ENCODE measurements around the gene CDT1.
A peak's percentile ranks its signal among the peaks of the same experiment; 100 is the strongest.

CDT1 gene

DNA sequence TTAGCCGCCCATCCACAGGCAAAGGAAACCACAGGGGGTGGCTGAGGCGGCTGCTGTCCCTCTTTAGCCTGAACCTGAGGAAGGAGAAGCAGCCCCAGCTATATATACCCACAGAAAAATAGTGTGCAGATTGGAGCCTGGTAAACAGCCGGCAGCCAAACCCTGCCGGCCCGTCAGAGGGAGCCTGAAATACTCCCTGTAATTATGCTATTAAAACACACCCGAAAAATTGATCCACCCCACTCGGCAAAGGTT lies 25.4 kb upstream of the CDT1 start:
- Histone ChIP-seq H3K4me3 (IDR thresholded peaks at IDR 0.05; ENCODE audit: insufficient read depth, low read depth, low read length) (no peak overlapping the region), H3K79me2 (ENCODE audit: insufficient read depth, low read depth) (peaks cover 100% of the 10 kb centered on the region), H4K20me1 (ENCODE audit: insufficient read depth) (peaks cover 43% of the 10 kb centered on the region), H3K27ac (no peak overlapping the region), H3K4me1 (ENCODE audit: low read depth, poor library complexity, severe bottlenecking) (peaks cover 30% of the 10 kb centered on the region), H3K36me3 (ENCODE audit: insufficient read depth) (no peaks in the 10 kb centered on the region), H3K27me3 (ENCODE audit: insufficient read depth, low read depth) (no peaks in the 10 kb centered on the region), H3K9ac (no peak overlapping the region), H2AFZ (ENCODE audit: low read depth) (no peak overlapping the region), H3K4me2 (no peak overlapping the region)
- TF ChIP-seq, protein P1, sequence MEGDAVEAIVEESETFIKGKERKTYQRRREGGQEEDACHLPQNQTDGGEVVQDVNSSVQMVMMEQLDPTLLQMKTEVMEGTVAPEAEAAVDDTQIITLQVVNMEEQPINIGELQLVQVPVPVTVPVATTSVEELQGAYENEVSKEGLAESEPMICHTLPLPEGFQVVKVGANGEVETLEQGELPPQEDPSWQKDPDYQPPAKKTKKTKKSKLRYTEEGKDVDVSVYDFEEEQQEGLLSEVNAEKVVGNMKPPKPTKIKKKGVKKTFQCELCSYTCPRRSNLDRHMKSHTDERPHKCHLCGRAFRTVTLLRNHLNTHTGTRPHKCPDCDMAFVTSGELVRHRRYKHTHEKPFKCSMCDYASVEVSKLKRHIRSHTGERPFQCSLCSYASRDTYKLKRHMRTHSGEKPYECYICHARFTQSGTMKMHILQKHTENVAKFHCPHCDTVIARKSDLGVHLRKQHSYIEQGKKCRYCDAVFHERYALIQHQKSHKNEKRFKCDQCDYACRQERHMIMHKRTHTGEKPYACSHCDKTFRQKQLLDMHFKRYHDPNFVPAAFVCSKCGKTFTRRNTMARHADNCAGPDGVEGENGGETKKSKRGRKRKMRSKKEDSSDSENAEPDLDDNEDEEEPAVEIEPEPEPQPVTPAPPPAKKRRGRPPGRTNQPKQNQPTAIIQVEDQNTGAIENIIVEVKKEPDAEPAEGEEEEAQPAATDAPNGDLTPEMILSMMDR (conservative IDR thresholded peaks at IDR 0.05; ENCODE audit: low read depth, low read length) = no peak

DNA sequence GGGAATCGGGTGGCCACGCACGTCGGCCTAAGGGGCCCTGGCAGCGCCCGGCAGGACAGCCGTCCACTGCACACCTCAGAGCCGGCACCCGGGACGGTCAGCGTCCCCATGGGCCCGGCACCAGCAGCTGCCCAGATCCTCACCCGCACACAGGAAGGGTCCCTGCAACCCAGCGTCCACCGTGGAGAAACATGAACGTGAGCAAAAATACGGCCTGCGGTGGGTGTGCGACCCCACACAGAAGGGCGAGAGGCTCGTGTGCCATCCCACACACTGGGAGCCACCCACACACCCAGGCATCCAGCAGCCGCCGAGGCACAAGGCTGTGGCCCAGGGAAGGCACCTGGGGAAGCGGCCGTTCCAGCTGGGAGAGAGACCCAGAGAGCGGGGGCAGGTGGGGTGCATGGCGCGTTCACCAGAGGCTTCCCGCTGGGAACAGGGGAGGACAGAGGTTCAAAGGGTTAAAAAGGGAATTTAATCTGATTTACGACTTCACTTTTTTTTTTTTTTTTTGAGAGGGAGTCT lies 25.0 kb upstream of the CDT1 start:
- H4K20me1 ChIP-seq (ENCODE audit: insufficient read depth) = peaks cover 41% of the 10 kb centered on the region
- H3K79me2 ChIP-seq (ENCODE audit: insufficient read depth, low read depth) = peaks cover 100% of the 10 kb centered on the region
- TF ChIP-seq, protein P1 (conservative IDR thresholded peaks at IDR 0.05; ENCODE audit: low read depth, low read length) = no peak
- H3K4me1 ChIP-seq (ENCODE audit: low read depth, poor library complexity, severe bottlenecking) = peaks cover 30% of the 10 kb centered on the region
- H3K36me3 ChIP-seq (ENCODE audit: insufficient read depth) = no peaks in the 10 kb centered on the region
- H3K27ac ChIP-seq = no peak overlapping the region
- no peaks in the 10 kb centered on the region for H3K27me3 ChIP-seq (ENCODE audit: insufficient read depth, low read depth)
- no peak overlapping the region for H3K9ac ChIP-seq
- no peak overlapping the region for H3K4me3 ChIP-seq (IDR thresholded peaks at IDR 0.05; ENCODE audit: insufficient read depth, low read depth, low read length)
- H2AFZ ChIP-seq (ENCODE audit: low read depth) = no peak overlapping the region
- no peak overlapping the region for H3K4me2 ChIP-seq

DNA sequence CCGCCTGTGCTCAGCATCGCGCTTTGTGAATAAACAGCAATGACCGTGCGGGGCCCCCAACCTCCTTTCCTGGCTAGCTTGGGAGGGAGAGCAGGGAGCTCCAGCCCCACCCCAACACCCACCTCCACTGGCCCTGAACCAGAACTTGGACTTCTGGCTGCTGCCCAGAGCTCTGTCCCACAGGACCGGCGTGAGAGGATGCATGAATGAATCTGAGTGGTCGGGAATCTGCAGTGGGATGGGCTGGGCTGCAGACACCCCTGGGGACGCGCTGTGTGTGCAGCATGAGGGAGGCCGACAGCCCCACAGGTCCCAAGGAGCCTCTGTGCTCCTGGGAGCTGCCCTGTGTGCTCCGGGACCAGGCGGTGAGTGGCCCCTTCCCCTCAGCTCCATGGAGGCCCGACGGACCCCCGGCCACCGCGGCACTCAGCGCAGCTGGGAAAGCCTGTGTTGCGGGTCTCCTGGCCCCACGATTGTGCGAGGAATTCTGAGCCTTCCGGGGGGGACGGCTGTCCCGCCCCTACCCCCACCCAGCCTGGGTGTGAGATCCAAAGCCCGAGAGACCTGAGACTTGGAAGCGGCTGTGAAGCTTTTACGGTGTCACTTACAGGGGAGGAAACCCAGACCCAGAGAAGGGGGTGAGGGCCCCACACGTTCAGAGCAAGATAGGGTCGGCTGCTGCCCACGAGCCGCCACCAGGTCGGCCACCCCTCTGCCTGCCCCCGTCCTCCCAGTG lies 24.0 kb upstream of the CDT1 start:
- Histone ChIP-seq H3K36me3 (ENCODE audit: insufficient read depth) (no peaks in the 10 kb centered on the region), H3K79me2 (ENCODE audit: insufficient read depth, low read depth) (peaks cover 100% of the 10 kb centered on the region), H3K4me3 (IDR thresholded peaks at IDR 0.05; ENCODE audit: insufficient read depth, low read depth, low read length) (no peak overlapping the region), H2AFZ (ENCODE audit: low read depth) (no peak overlapping the region), H3K9ac (peak overlapping the region; percentile 91; the same call in 1 of the 2 replicates), H4K20me1 (ENCODE audit: insufficient read depth) (peaks cover 33% of the 10 kb centered on the region), H3K27me3 (ENCODE audit: insufficient read depth, low read depth) (no peaks in the 10 kb centered on the region), H3K4me1 (ENCODE audit: low read depth, poor library complexity, severe bottlenecking) (peaks cover 30% of the 10 kb centered on the region), H3K27ac (peak overlapping the region; percentile 98; the same call in 1 of the 2 replicates), H3K4me2 (peak overlapping the region; percentile 99; the same call in 1 of the 2 replicates)
- TF ChIP-seq, protein P1 (conservative IDR thresholded peaks at IDR 0.05; ENCODE audit: low read depth, low read length) = no peak

DNA sequence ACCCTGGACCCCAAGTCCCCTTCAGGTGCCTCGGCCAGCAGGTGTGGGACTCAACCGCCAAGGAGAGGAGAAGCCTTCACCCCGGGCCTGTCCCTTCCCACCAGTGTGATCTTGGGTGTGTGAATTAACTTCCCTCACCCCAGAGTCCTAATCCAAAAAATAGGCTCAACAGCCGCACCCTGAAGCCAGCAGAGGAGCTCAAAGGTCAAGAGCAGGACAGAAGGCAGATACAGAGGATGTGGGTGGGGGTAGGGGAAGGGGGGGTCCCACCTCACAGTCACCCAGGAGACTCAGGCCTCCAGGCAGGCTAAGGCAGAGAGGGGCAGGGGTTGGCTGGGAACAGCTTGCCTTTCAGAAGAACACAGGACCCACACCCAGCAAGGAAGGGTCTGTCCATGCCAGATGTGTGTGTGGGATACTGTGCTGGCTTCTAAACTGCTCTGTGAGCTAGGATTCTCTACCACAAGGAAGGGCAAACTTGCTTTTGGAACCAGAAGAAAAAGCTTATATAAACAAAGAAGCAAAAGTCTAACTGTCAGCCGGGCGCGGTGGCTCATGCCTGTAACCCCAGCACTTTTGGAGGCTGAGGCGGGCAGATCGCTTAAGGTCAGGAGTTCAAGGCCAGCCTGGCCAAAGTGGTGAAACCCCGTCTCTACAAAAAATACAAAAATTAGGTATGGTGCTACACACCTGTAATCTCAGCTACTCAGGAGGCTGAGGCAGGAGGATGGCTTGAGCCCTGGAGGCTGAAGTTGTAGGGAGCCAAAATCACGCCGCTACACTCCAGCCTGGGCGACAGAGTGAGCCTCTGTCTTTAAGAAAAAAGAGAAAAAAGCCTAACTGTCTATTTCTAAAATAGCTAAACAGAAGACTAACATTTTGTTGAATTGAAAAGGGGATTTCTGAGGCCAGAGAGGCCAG lies 23.2 kb upstream of the CDT1 start:
- Histone ChIP-seq H3K27me3 (ENCODE audit: insufficient read depth, low read depth) (no peaks in the 10 kb centered on the region), H4K20me1 (ENCODE audit: insufficient read depth) (peaks cover 24% of the 10 kb centered on the region), H3K4me3 (IDR thresholded peaks at IDR 0.05; ENCODE audit: insufficient read depth, low read depth, low read length) (no peak overlapping the region), H3K36me3 (ENCODE audit: insufficient read depth) (no peaks in the 10 kb centered on the region), H3K79me2 (ENCODE audit: insufficient read depth, low read depth) (peaks cover 94% of the 10 kb centered on the region), H3K4me1 (ENCODE audit: low read depth, poor library complexity, severe bottlenecking) (peaks cover 30% of the 10 kb centered on the region), H2AFZ (ENCODE audit: low read depth) (no peak overlapping the region), H3K9ac (peak overlapping the region; percentile 91; the same call in 1 of the 2 replicates), H3K27ac (peak overlapping the region; percentile 98), H3K4me2 (peak overlapping the region; percentile 99)
- TF ChIP-seq, protein P1 (conservative IDR thresholded peaks at IDR 0.05; ENCODE audit: low read depth, low read length) = no peak
